CD4-positive, CD25-positive, alpha-beta regulatory T cell (primary cell): ENCODE results near the gene HAPLN1. TPM values are rescaled to one million over a fixed set of nuclear protein-coding genes. Genes with fewer than 3 reads are reported as not detected.

ENCODE experiments used
- ATAC-seq, 2 donors: fragments of 150-1000 bp; cut with Tn5 transposase; one replicate each; pipeline ENCODE4 v1.10.0; 2021; ENCODE audit warnings: low read depth in 2 of 2, moderate number of reproducible peaks in 2 of 2, moderate library complexity in 1 of 2
- DNase-seq, 3 donors: peaks; one replicate each; pipeline versions ENCODE4 v3.0.0 to v3.0.0-alpha.2; 2012 to 2022; ENCODE audit warnings: mixed read lengths in 1 of 3
- H3K27ac ChIP-seq: one replicate; pipeline ENCODE4 v1.7.0; 2013; ENCODE audit warnings: mild to moderate bottlenecking, low read length; ENCODE audit not compliant: insufficient read depth, poor library complexity, severe bottlenecking
- H3K27me3 ChIP-seq: one replicate; pipeline ENCODE4 v1.7.0; 2013; ENCODE audit warnings: low read length; ENCODE audit not compliant: control insufficient read depth, insufficient read depth
- H3K36me3 ChIP-seq: one replicate; pipeline ENCODE4 v1.7.0; 2013; ENCODE audit warnings: mild to moderate bottlenecking, low read length, moderate library complexity; ENCODE audit not compliant: control insufficient read depth, insufficient read depth
- H3K4me1 ChIP-seq: 2 replicates; pipeline ENCODE4 v1.7.0; 2013; ENCODE audit warnings: mild to moderate bottlenecking, low read length; ENCODE audit not compliant: insufficient read depth, control insufficient read depth, poor library complexity, severe bottlenecking
- H3K4me3 ChIP-seq: one replicate; pipeline ENCODE4 v1.7.0; 2013; ENCODE audit warnings: low read depth, mild to moderate bottlenecking, low read length, moderate library complexity
- H3K9me3 ChIP-seq, 2 experiments: 1 replicate in 1 of 2; 2 replicates in 1 of 2; pipeline ENCODE4 v1.7.0; 2013; ENCODE audit warnings: low read length in 2 of 2, mild to moderate bottlenecking in 1 of 2, moderate library complexity in 1 of 2; ENCODE audit not compliant: control insufficient read depth in 2 of 2
- H3K27ac Mint-ChIP-seq, 3 donors: one replicate each; pipeline ENCODE4 v1.8.0; 2020 to 2022; ENCODE audit warnings: mild to moderate bottlenecking in 3 of 3, mixed read lengths in 3 of 3, moderate library complexity in 2 of 3
- H3K27me3 Mint-ChIP-seq: one replicate; pipeline ENCODE4 v1.8.0; 2022; ENCODE audit warnings: mild to moderate bottlenecking, mixed read lengths
- H3K36me3 Mint-ChIP-seq: one replicate; pipeline ENCODE4 v1.8.0; 2020; ENCODE audit warnings: mixed read lengths
- H3K4me1 Mint-ChIP-seq, 4 donors: one replicate each; pipeline ENCODE4 v1.8.0; 2020 to 2022; ENCODE audit warnings: mixed read lengths in 4 of 4, mild to moderate bottlenecking in 1 of 4
- H3K4me3 Mint-ChIP-seq, 4 donors: one replicate each; pipeline ENCODE4 v1.8.0; 2020 to 2022; ENCODE audit warnings: mild to moderate bottlenecking in 4 of 4, mixed read lengths in 4 of 4, moderate library complexity in 3 of 4
- H3K9me3 Mint-ChIP-seq, 7 donors: one replicate each; pipeline ENCODE4 v1.8.0; 2020 to 2022; ENCODE audit warnings: mixed read lengths in 7 of 7, mild to moderate bottlenecking in 3 of 7, moderate library complexity in 2 of 7
- polyA plus RNA-seq, 4 donors: library from polyadenylated mRNA; unstranded; fragments of 300-500 nt; fragmentation: Illumina TruSeq; gene quantifications; one replicate each; pipeline ENCODE4 v1.2.3, GENCODE V29; 2021
- total RNA-seq: library from RNA; stranded (reverse); gene quantifications from one replicate; pipeline ENCODE4 v1.2.3, GENCODE V29; 2022

The HAPLN1 gene
- total and polyA plus RNA-seq, 5 donors from 2014 or later: not detected

DNA sequence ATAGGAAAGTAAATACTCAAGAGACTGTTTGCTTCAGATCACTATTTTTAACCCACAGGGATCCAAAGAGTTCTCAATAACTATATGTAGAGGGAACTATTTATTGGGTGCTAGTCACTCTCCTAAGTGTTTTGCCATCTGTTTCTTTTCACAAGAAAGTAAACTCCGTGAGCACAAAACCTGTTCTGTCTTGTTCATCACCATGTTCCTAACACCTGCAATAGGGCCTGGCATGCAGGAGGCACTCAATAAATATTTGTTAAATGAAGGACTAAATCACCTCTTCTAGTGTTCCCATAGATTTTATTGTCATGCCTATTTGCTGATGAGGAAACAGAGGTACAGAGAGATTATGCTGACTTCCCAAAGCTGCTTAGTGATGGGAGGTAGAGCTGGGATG, 130.9 kb downstream of the HAPLN1 start:
- Histone ChIP-seq H3K4me3 (no peak overlapping the region), H3K36me3 (no peaks in the 10 kb centered on the region), H3K27ac (no peak overlapping the region), H3K27me3 (no peaks in the 10 kb centered on the region), H3K4me1 (no peaks in the 10 kb centered on the region), H3K9me3 (no peaks in the 10 kb centered on the region)
- no peak for DNase-seq
- Mint-ChIP-seq H3K27ac (no peak overlapping the region), H3K36me3 (no peaks in the 10 kb centered on the region), H3K4me3 (no peak overlapping the region), H3K27me3 (peaks cover 4% of the 10 kb centered on the region), H3K4me1 (no peaks in the 10 kb centered on the region), H3K9me3 (peaks cover 0 to 3% (median 0%) of the 10 kb centered on the region in 7 donors)
- ATAC-seq: no peak

Other genes starting within 250 kb of the HAPLN1 start
- gene VCAN, start 249.1 kb downstream of the HAPLN1 start, total RNA-seq: not detected
- under 1 TPM in 3 of 4 donors, not detected in 1; 0.20 to 0.85 (median 0.40) TPM for gene VCAN, start 249.1 kb downstream of the HAPLN1 start, polyA plus RNA-seq